ENCODE measurements around the gene MRPL3.

DNA sequence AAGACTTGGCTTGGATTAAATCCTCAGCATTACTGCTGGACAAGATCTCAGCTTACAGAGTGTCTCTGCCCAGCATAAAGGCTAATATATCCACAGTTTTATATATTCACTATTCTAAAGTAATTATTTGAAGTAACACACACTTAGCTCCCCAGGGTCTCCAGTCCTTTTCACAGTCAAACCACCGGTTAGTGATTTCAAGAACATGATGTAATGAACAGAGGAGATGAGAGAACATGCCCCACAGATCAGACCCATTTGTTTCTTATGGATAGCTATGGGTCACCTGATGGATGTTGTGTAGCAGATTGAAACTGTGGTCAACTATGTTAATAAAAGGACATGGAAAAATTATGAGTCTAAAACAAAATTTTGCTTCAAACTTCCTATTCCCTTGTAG is 44.8 kb upstream of the MRPL3 start:
- no peak for TF ChIP-seq YY1 (IDR thresholded peaks at IDR 0.05; ENCODE audit: insufficient read depth, insufficient read length)
- no peak for TF ChIP-seq ZNF274 (IDR thresholded peaks at IDR 0.05; ENCODE audit: low read depth, low read length)

Measured in NT2/D1 (cell line).